Tongue (tissue), 2 donors: Measurements from ENCODE around the gene IDH1. TPM values are rescaled to one million over a fixed set of nuclear protein-coding genes. Genes with fewer than 3 reads are reported as not detected.
"Not testable (repeated sequence)": the region's sequence is repeated elsewhere in the genome, so short reads cannot be mapped to it uniquely, and the experiment has no call there.

ENCODE experiments used
- DNase-seq: peaks from one replicate; pipeline ENCODE4 v3.0.0-alpha.2; 2015
- total RNA-seq: library from RNA; depleted of rRNA; stranded (reverse); fragments of >200 nt; gene quantifications from one replicate; pipeline ENCODE4 v1.2.3, GENCODE V29; 2014

The IDH1 gene
- 57.2 TPM for total RNA-seq

GRCh38 chr2:208254871-208255556 is at the start of gene IDH1:
Gene IDH1, minus strand, starts transcription at chr2:208255071. Its CDS starts 3,520 bp downstream, at chr2:208251551.
- peak; percentile 99 for DNase-seq

- DNase-seq: no peak
Measured at GRCh38 chr2:208304157-208304556, 49.3 kb upstream of the IDH1 start.

GRCh38 chr2:208300847-208301618 is 46.2 kb upstream of the IDH1 start:
- DNase-seq: peak; percentile 49

GRCh38 chr2:208297961-208298360 is 43.1 kb upstream of the IDH1 start:
- no peak for DNase-seq

GRCh38 chr2:208296610-208297009 is 41.7 kb upstream of the IDH1 start:
- no peak for DNase-seq

- no peak for DNase-seq
Measured at GRCh38 chr2:208295834-208296233, 41.0 kb upstream of the IDH1 start.

GRCh38 chr2:208294482-208295024 is 39.7 kb upstream of the IDH1 start:
- DNase-seq: no peak

- DNase-seq: no peak
Measured at GRCh38 chr2:208285853-208286252, 31.0 kb upstream of the IDH1 start.

GRCh38 chr2:208280933-208281332 is 26.1 kb upstream of the IDH1 start:
- no peak for DNase-seq

- DNase-seq: no peak
Measured at GRCh38 chr2:208280234-208280633, 25.4 kb upstream of the IDH1 start.

- DNase-seq: no peak
Measured at GRCh38 chr2:208279236-208279635, 24.4 kb upstream of the IDH1 start.

GRCh38 chr2:208278549-208278948 is 23.7 kb upstream of the IDH1 start:
- no peak for DNase-seq

GRCh38 chr2:208274748-208275147 is 19.9 kb upstream of the IDH1 start:
- DNase-seq: no peak

- no peak for DNase-seq
Measured at GRCh38 chr2:208269091-208269490, 14.2 kb upstream of the IDH1 start.

GRCh38 chr2:208268156-208268952 is 13.5 kb upstream of the IDH1 start:
- DNase-seq: no peak

GRCh38 chr2:208267526-208267925 is 12.7 kb upstream of the IDH1 start:
- not testable (repeated sequence) for DNase-seq

- DNase-seq: no peak
Measured at GRCh38 chr2:208266936-208267335, 12.1 kb upstream of the IDH1 start.

- no peak for DNase-seq
Measured at GRCh38 chr2:208266553-208266893, 11.7 kb upstream of the IDH1 start.

- peak; percentile 99 for DNase-seq
Measured at GRCh38 chr2:208265801-208266552, 11.1 kb upstream of the IDH1 start, which contains the start of gene PIKFYVE. Gene PIKFYVE, plus strand, starts transcription at chr2:208266255. Its CDS starts 5,265 bp downstream, at chr2:208271520.

- DNase-seq: no peak
Measured at GRCh38 chr2:208265371-208265800, 10.5 kb upstream of the IDH1 start.
